ENCODE results near the gene GNG4.
"Not testable (repeated sequence)": the region's sequence is repeated elsewhere in the genome, so short reads cannot be mapped to it uniquely, and the experiment has no call there.

GNG4 gene

GRCh38 chr1:235650341-235651169 lies 971 bp upstream of the GNG4 start:
- peak; percentile 56 for DNase-seq (ENCODE audit: low spot score)

GRCh38 chr1:235648954-235649367 lies 623 bp downstream of the GNG4 start:
- peak; percentile 19 for DNase-seq (ENCODE audit: low spot score)

GRCh38 chr1:235648407-235648907 lies 1.1 kb downstream of the GNG4 start:
- peak; percentile 27 for DNase-seq (ENCODE audit: low spot score)

- not testable (repeated sequence) for DNase-seq (ENCODE audit: low spot score)
Observed at GRCh38 chr1:235647537-235647936, 2.0 kb downstream of the GNG4 start.

GRCh38 chr1:235646463-235646862 lies 3.1 kb downstream of the GNG4 start:
- DNase-seq (ENCODE audit: low spot score) = no peak

- no peak for DNase-seq (ENCODE audit: low spot score)
Observed at GRCh38 chr1:235644693-235645305, 4.8 kb downstream of the GNG4 start.

GRCh38 chr1:235643837-235644692 lies 5.5 kb downstream of the GNG4 start:
- no peak for DNase-seq (ENCODE audit: low spot score)

GRCh38 chr1:235642943-235643371 lies 6.6 kb downstream of the GNG4 start:
- no peak for DNase-seq (ENCODE audit: low spot score)

- DNase-seq (ENCODE audit: low spot score) = no peak
Observed at GRCh38 chr1:235642011-235642942, 7.3 kb downstream of the GNG4 start.

GRCh38 chr1:235640580-235640979 lies 9.0 kb downstream of the GNG4 start:
- no peak for DNase-seq (ENCODE audit: low spot score)

GRCh38 chr1:235639226-235640205 lies 10.1 kb downstream of the GNG4 start:
- DNase-seq (ENCODE audit: low spot score) = no peak

GRCh38 chr1:235638612-235639011 lies 11.0 kb downstream of the GNG4 start:
- not testable (repeated sequence) for DNase-seq (ENCODE audit: low spot score)

GRCh38 chr1:235637756-235638534 lies 11.6 kb downstream of the GNG4 start:
- DNase-seq (ENCODE audit: low spot score) = no peak

GRCh38 chr1:235635938-235636662 lies 13.5 kb downstream of the GNG4 start:
- no peak for DNase-seq (ENCODE audit: low spot score)

- no peak for DNase-seq (ENCODE audit: low spot score)
Observed at GRCh38 chr1:235632506-235633401, 16.8 kb downstream of the GNG4 start.

- DNase-seq (ENCODE audit: low spot score) = no peak
Observed at GRCh38 chr1:235631816-235632215, 17.8 kb downstream of the GNG4 start.
